Panc1 (cell line): ENCODE data around the gene GPD2. TPM values are rescaled to one million over a fixed set of nuclear protein-coding genes. Genes with fewer than 3 reads are reported as not detected.

ENCODE experiments used
- ATAC-seq: fragments of 200-7000 bp; cut with Tn5 transposase; 2 replicates; pipeline ENCODE4 v1.9.1; 2020; ENCODE audit warnings: mild to moderate bottlenecking, moderate library complexity
- BruUV-seq: library from RNA; stranded (reverse); fragments of 400-500 nt; replicated peaks from 2 replicates; lab custom pipeline; 2021; lab: Mats Ljungman, UMichigan
- CTCF ChIA-PET: fragments of 300-600 bp; sonication (Branson Sonifier 250); formaldehyde crosslinking; loops from one replicate; lab custom pipeline; 2022; ENCODE audit warnings: antibody characterized with exemption; lab: Charles Lee
- POLR2A ChIA-PET: fragments of 300-600 bp; sonication (Branson Sonifier 250); formaldehyde crosslinking; loops from one replicate; lab custom pipeline; 2022; ENCODE audit warnings: antibody characterized with exemption; lab: Charles Lee
- DNase-seq: peaks from one replicate; pipeline ENCODE4 v3.0.0-alpha.2; 2010; ENCODE audit warnings: low read depth, low spot score
- H3K27ac ChIP-seq: 2 replicates; pipeline ENCODE4 v1.5.1; 2011; ENCODE audit warnings: mild to moderate bottlenecking, low read length, inconsistent platforms
- H3K27me3 ChIP-seq: fragments of 200-500 bp; sonication (Bioruptor generic); 2 replicates; pipeline ENCODE4 v1.6.0; 2014; ENCODE audit warnings: low read length, inconsistent platforms; ENCODE audit not compliant: control insufficient read depth, insufficient read depth
- H3K36me3 ChIP-seq: fragments of 200-500 bp; sonication (Bioruptor generic); 2 replicates; pipeline ENCODE4 v1.5.1; 2014; ENCODE audit warnings: inconsistent platforms, mild to moderate bottlenecking, low read length, moderate library complexity; ENCODE audit not compliant: control insufficient read depth, insufficient read depth
- H3K4me1 ChIP-seq: 2 replicates; pipeline ENCODE4 v1.5.1; 2011; ENCODE audit warnings: inconsistent platforms, mild to moderate bottlenecking, low read length, moderate library complexity; ENCODE audit not compliant: control insufficient read depth, insufficient read depth
- H3K4me3 ChIP-seq, 2 experiments: 2 replicates each; pipeline ENCODE4 v1.5.1; 2011 to 2012; ENCODE audit warnings: low read depth in 2 of 2, low read length in 2 of 2, mild to moderate bottlenecking in 2 of 2, inconsistent platforms in 1 of 2, moderate library complexity in 1 of 2
- H3K9me3 ChIP-seq: fragments of 200-500 bp; sonication (Bioruptor generic); 2 replicates; pipeline ENCODE4 v1.5.1; 2014; ENCODE audit warnings: low read depth, mild to moderate bottlenecking, inconsistent platforms, low read length, moderate library complexity; ENCODE audit not compliant: control insufficient read depth, insufficient read depth
- POLR2AphosphoS5 ChIP-seq: IDR thresholded peaks from 2 replicates; pipeline ENCODE4 v1.6.1; 2012; ENCODE audit warnings: mild to moderate bottlenecking, low read depth, low read length, moderate library complexity
- REST ChIP-seq, 2 experiments: IDR thresholded peaks; 2 replicates each; pipeline ENCODE4 v1.6.1; 2011 to 2012; ENCODE audit warnings: low read depth in 2 of 2, control low read depth in 1 of 2, low read length in 1 of 2, mild to moderate bottlenecking in 1 of 2, moderate library complexity in 1 of 2; ENCODE audit not compliant: insufficient read depth in 1 of 2
- SIN3A ChIP-seq: IDR thresholded peaks from 2 replicates; pipeline ENCODE4 v1.6.1; 2012; ENCODE audit warnings: low read depth, mild to moderate bottlenecking, low read length, moderate library complexity, borderline replicate concordance; ENCODE audit not compliant: insufficient read depth
- TCF7L2 ChIP-seq: IDR thresholded peaks from 2 replicates; pipeline ENCODE4 v1.6.1; 2011; ENCODE audit warnings: mild to moderate bottlenecking, low read depth, low read length, inconsistent platforms
- in situ Hi-C: cut with HindIII; loops from 2 replicates; pipeline ENCODE4 v1.10.0; 2016; ENCODE audit warnings: low sequenced_read_pairs, low pct_unique_long_range_greater_than_20kb
- intact Hi-C: fragments of 100-400 bp; cut with micrococcal nuclease; formaldehyde crosslinking; loops from one replicate; pipeline ENCODE4 v1.10.0; 2022; ENCODE audit not compliant: unreplicated experiment
- total RNA-seq: library from RNA; stranded (reverse); gene quantifications from one replicate; pipeline ENCODE4 v1.2.1, GENCODE V29; 2021; ENCODE audit not compliant: unreplicated experiment
- TF ChIP-seq, protein P1 (sequence below): fragments of 450-650 bp; IDR thresholded peaks from 2 replicates; pipeline ENCODE4 v1.5.1; 2017; ENCODE audit warnings: mild to moderate bottlenecking

GPD2 gene
- total RNA-seq, 1 experiment from 2014 or later, result 27.5 TPM

- CTCF ChIA-PET, result no interaction called here
These were observed 40.1 kb upstream of the GPD2 start for GRCh38 chr2:156396126-156396525.

DNA sequence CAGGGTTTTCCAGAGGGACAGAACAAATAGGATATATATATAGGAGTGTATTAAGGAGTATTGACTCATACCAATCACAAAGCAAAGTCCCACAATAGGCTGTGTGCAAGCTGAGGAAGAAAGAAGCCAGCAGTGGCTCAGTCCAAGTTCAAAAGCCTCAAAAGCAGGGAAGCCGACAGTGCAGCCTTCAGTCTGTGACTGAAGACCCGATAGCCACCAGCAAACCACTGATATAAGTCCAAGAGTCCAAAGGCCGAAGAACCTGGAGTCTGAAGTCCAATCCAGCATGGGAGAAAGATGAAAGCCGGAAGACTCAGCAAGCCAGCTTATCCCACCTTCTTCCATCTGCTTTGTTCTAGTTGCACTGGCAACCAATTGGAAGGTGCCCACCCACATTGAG, 39.0 kb upstream of the GPD2 start:
- ChIA-PET CTCF (no interaction called here), POLR2A (no interaction called here)
- in situ Hi-C loops (no loop called here), intact Hi-C loops (no loop called here)
- Histone ChIP-seq H3K9me3 (no peaks in the 10 kb centered on the region), H3K4me3 (no peak overlapping the region), H3K27me3 (no peaks in the 10 kb centered on the region), H3K36me3 (no peaks in the 10 kb centered on the region), H3K4me1 (peaks cover 7% of the 10 kb centered on the region), H3K27ac (no peak overlapping the region)
- DNase-seq, result no peak
- no peak for ATAC-seq
- no TSS peak for BruUV-seq
- TF ChIP-seq, protein P1, sequence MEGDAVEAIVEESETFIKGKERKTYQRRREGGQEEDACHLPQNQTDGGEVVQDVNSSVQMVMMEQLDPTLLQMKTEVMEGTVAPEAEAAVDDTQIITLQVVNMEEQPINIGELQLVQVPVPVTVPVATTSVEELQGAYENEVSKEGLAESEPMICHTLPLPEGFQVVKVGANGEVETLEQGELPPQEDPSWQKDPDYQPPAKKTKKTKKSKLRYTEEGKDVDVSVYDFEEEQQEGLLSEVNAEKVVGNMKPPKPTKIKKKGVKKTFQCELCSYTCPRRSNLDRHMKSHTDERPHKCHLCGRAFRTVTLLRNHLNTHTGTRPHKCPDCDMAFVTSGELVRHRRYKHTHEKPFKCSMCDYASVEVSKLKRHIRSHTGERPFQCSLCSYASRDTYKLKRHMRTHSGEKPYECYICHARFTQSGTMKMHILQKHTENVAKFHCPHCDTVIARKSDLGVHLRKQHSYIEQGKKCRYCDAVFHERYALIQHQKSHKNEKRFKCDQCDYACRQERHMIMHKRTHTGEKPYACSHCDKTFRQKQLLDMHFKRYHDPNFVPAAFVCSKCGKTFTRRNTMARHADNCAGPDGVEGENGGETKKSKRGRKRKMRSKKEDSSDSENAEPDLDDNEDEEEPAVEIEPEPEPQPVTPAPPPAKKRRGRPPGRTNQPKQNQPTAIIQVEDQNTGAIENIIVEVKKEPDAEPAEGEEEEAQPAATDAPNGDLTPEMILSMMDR, result no peak
- TF ChIP-seq SIN3A (no peak), POLR2AphosphoS5 (no peak), REST (IDR thresholded peaks at IDR 0.05; ENCODE audit: insufficient read depth in 1 of 2, low read depth in 2 of 2, low read length in 1 of 2) (no peak), TCF7L2 (no peak)

More at GRCh38 chr2:156396126-156396525, 40.1 kb upstream of the GPD2 start:
- Histone ChIP-seq H3K4me3 (no peak overlapping the region), H3K27me3 (no peaks in the 10 kb centered on the region), H3K27ac (no peak overlapping the region), H3K4me1 (peaks cover 7% of the 10 kb centered on the region), H3K9me3 (no peaks in the 10 kb centered on the region), H3K36me3 (no peaks in the 10 kb centered on the region)
- POLR2A ChIA-PET, result no interaction called here
- BruUV-seq, result no TSS peak
- TF ChIP-seq, protein P1, result no peak
- TF ChIP-seq POLR2AphosphoS5 (no peak), REST (IDR thresholded peaks at IDR 0.05; ENCODE audit: insufficient read depth in 1 of 2, low read depth in 2 of 2, low read length in 1 of 2) (no peak), TCF7L2 (no peak), SIN3A (no peak)
- DNase-seq, result no peak
- in situ Hi-C loops (no loop called here), intact Hi-C loops (no loop called here)
- no peak for ATAC-seq
